ENCODE results near the gene GABRG3. TPM values are rescaled to one million over a fixed set of nuclear protein-coding genes. Genes with fewer than 3 reads are reported as not detected.

The GABRG3 gene
- total RNA-seq, 2 experiments from 2014 or later, result not detected

DNA sequence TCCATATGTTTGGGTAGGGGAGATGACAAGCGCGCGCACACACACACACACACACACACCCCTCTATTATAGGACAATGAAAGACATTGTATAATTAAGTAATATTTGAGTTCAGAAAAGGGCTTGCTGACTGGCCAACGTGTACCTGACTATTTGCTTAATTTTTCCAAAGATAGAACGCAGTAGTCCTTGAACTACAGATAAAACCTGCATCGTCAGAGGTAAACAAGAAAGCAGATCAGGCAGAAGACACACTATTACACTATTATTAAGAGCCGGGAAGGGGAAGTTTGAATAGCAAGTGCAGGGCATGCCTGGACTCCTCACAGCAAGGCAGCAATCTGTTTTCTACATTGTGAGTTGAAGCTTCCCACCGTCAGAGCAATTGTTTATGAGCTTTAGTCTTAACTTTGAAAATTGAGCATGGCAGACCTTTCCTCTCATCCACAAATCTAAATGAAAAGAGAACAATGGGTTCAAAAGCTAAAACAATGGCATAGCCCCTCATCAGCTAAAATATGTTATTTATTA is 427.7 kb downstream of the GABRG3 start:
- Mint-ChIP-seq H3K36me3 (ENCODE audit: low read depth) (no peaks in the 10 kb centered on the region), H3K27me3 (no peaks in the 10 kb centered on the region), H3K27ac (no peak overlapping the region), H3K4me3 (no peak overlapping the region), H3K9me3 (peaks cover 11% of the 10 kb centered on the region), H3K4me1 (ENCODE audit: low read depth) (no peaks in the 10 kb centered on the region)
- Histone ChIP-seq H3K27me3 (ENCODE audit: control insufficient read depth in 1 of 2, insufficient read depth in 2 of 2, low read length in 2 of 2) (no peaks in the 10 kb centered on the region), H3K4me3 (ENCODE audit: low read length) (no peak overlapping the region), H3K4me1 (ENCODE audit: insufficient read depth, low read length) (no peaks in the 10 kb centered on the region), H3K27ac (ENCODE audit: low read depth in 1 of 2, low read length in 2 of 2) (no peak overlapping the region), H3K36me3 (ENCODE audit: insufficient read depth, low read length) (no peaks in the 10 kb centered on the region), H3K9me3 (ENCODE audit: control insufficient read depth in 1 of 2, insufficient read depth in 1 of 2, low read length in 2 of 2) (peaks cover 0 to 8% of the 10 kb centered on the region in 2 experiments)
- no peak for ATAC-seq (ENCODE audit: poor library complexity)
- ChIA-PET CTCF (no interaction called here), POLR2A (no interaction called here)
- no peak for DNase-seq
- intact Hi-C loops (cut with DNase I, micrococcal nuclease), result no loop called here
- TF ChIP-seq, protein P1, sequence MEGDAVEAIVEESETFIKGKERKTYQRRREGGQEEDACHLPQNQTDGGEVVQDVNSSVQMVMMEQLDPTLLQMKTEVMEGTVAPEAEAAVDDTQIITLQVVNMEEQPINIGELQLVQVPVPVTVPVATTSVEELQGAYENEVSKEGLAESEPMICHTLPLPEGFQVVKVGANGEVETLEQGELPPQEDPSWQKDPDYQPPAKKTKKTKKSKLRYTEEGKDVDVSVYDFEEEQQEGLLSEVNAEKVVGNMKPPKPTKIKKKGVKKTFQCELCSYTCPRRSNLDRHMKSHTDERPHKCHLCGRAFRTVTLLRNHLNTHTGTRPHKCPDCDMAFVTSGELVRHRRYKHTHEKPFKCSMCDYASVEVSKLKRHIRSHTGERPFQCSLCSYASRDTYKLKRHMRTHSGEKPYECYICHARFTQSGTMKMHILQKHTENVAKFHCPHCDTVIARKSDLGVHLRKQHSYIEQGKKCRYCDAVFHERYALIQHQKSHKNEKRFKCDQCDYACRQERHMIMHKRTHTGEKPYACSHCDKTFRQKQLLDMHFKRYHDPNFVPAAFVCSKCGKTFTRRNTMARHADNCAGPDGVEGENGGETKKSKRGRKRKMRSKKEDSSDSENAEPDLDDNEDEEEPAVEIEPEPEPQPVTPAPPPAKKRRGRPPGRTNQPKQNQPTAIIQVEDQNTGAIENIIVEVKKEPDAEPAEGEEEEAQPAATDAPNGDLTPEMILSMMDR (IDR thresholded peaks at IDR 0.05), result no peak

DNA sequence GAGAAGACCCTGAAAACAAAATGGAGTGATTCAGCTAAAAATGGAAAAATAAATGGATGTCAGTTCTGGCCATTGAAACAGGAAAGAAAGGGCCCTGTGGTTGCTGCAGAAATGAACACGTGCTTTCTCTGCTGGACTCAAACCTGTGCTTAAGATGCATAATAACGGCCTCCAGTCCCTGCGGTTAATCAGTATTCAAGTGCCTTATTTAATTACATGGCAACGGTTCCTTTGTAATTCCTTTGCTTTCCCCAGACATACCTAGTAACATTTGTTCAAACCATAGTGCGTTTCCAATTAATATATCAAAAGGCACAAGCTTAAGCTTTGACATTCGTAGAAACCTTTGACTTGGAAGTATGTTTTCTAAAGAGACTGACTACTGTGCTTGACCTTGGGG is 428.3 kb downstream of the GABRG3 start:
- ChIA-PET CTCF (no interaction called here), POLR2A (no interaction called here)
- Histone ChIP-seq H3K4me1 (ENCODE audit: insufficient read depth, low read length) (no peaks in the 10 kb centered on the region), H3K27me3 (ENCODE audit: control insufficient read depth in 1 of 2, insufficient read depth in 2 of 2, low read length in 2 of 2) (no peaks in the 10 kb centered on the region), H3K36me3 (ENCODE audit: insufficient read depth, low read length) (no peaks in the 10 kb centered on the region), H3K9me3 (ENCODE audit: control insufficient read depth in 1 of 2, insufficient read depth in 1 of 2, low read length in 2 of 2) (peaks cover 0 to 13% of the 10 kb centered on the region in 2 experiments), H3K27ac (ENCODE audit: low read depth in 1 of 2, low read length in 2 of 2) (no peak overlapping the region), H3K4me3 (ENCODE audit: low read length) (no peak overlapping the region)
- Mint-ChIP-seq H3K9me3 (peaks cover 11% of the 10 kb centered on the region), H3K4me3 (no peak overlapping the region), H3K36me3 (ENCODE audit: low read depth) (no peaks in the 10 kb centered on the region), H3K4me1 (ENCODE audit: low read depth) (no peaks in the 10 kb centered on the region), H3K27me3 (no peaks in the 10 kb centered on the region), H3K27ac (no peak overlapping the region)
- TF ChIP-seq, protein P1 (IDR thresholded peaks at IDR 0.05), result no peak
- no peak for ATAC-seq (ENCODE audit: poor library complexity)
- no peak for DNase-seq
- intact Hi-C loops (cut with DNase I, micrococcal nuclease), result no loop called here

DNA sequence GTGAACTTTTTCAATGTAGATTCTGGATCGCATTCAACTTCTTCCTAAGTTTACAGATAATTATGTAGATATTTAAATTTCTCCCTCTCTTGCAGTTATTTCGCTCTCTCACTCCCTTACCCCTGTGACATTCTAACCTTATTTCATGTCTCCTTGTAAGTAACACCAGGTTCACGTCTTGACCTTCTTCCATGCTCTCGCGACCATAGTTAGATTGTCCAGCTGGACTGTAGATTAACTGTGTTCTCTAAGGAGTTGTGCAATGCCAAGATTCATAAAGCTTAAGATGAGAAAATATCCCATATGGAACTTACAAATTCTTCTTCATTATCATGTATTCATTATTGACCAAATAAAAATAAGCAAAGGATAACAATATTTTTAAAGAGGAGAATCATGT is 430.5 kb downstream of the GABRG3 start:
- Mint-ChIP-seq H3K36me3 (ENCODE audit: low read depth) (no peaks in the 10 kb centered on the region), H3K27ac (no peak overlapping the region), H3K27me3 (no peaks in the 10 kb centered on the region), H3K4me3 (no peak overlapping the region), H3K9me3 (peaks cover 11% of the 10 kb centered on the region), H3K4me1 (ENCODE audit: low read depth) (no peaks in the 10 kb centered on the region)
- H3K27ac ChIP-seq (ENCODE audit: low read depth in 1 of 2, low read length in 2 of 2), result no peak overlapping the region
- H3K9me3 ChIP-seq (ENCODE audit: control insufficient read depth in 1 of 2, insufficient read depth in 1 of 2, low read length in 2 of 2), result peaks cover 0 to 14% of the 10 kb centered on the region in 2 experiments
- intact Hi-C loops (cut with DNase I, micrococcal nuclease), result no loop called here
- no peaks in the 10 kb centered on the region for H3K27me3 ChIP-seq (ENCODE audit: control insufficient read depth in 1 of 2, insufficient read depth in 2 of 2, low read length in 2 of 2)
- H3K4me3 ChIP-seq (ENCODE audit: low read length), result no peak overlapping the region
- ChIA-PET POLR2A (no interaction called here), CTCF (no interaction called here)
- TF ChIP-seq, protein P1 (IDR thresholded peaks at IDR 0.05), result no peak
- DNase-seq (no peak), ATAC-seq (ENCODE audit: poor library complexity) (no peak)
- H3K4me1 ChIP-seq (ENCODE audit: insufficient read depth, low read length), result no peaks in the 10 kb centered on the region
- H3K36me3 ChIP-seq (ENCODE audit: insufficient read depth, low read length), result no peaks in the 10 kb centered on the region

Data from CD4-positive, alpha-beta T cell (primary cell).